GM12872 (cell line): ENCODE results near the gene MLH1.

ENCODE experiments used
- CTCF ChIP-seq: IDR thresholded peaks from 3 replicates; pipeline ENCODE4 v1.5.1; 2011; ENCODE audit warnings: low read depth, mild to moderate bottlenecking, low read length, moderate library complexity; ENCODE audit not compliant: insufficient read depth

The MLH1 gene

GRCh38 chr3:36993326-36994283 is at the start of gene MLH1:
MLH1 (plus strand) TSS chr3:36993518; CDS start chr3:36993548, 30 bp downstream.
- TF ChIP-seq CTCF, result no peak

DNA sequence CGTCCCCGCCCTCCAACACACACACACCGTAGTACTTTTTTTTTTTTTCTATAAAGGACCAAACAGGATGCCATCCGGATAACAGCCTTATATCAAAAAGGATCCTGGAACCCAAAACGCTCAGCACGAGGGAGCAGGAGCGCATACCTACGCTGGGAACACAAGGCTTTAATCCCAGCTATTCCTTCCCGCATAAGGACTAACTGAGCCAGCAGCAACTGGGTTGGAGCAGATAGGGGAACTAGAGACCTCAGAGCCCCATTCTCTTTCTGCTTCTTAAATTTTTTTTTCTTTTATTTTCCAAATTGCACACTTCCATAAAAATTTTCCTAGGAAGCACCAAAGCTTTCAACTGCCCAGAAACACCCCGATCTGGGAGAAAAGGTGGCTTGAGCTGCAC is 49.7 kb upstream of the MLH1 start:
- no peak for TF ChIP-seq CTCF

DNA sequence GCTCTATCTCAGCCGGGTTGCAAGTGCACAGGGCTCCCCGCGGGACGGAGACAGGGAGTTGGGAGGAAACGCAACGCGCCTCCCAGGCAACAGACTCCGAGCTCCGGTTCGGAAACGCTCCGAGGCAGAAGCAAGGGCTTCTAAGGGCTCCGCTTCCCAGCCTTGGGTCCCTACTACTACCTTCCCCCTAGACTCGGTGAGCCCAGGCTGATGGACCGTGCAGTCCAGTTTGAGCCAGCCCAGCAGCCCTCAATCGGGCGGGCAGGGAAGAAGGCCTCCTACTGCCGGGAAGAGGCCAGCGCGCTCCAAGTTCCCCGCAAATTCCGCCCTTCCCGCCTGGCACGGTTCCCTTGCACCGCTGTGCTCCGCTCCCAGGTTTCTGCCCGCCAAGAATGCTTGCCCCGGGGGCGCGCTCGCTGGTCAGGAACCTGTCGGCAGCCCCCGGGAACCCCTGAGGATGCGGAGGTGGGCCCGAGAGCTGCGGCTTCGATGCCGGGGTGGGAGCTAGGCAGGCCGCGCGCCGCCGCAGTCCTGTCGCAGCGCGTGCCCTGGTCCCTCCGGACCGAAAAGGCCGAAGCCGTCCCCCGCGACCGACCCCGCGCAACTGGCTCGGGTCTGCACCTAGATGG is 49.2 kb upstream of the MLH1 start:
- TF ChIP-seq CTCF, result no peak

DNA sequence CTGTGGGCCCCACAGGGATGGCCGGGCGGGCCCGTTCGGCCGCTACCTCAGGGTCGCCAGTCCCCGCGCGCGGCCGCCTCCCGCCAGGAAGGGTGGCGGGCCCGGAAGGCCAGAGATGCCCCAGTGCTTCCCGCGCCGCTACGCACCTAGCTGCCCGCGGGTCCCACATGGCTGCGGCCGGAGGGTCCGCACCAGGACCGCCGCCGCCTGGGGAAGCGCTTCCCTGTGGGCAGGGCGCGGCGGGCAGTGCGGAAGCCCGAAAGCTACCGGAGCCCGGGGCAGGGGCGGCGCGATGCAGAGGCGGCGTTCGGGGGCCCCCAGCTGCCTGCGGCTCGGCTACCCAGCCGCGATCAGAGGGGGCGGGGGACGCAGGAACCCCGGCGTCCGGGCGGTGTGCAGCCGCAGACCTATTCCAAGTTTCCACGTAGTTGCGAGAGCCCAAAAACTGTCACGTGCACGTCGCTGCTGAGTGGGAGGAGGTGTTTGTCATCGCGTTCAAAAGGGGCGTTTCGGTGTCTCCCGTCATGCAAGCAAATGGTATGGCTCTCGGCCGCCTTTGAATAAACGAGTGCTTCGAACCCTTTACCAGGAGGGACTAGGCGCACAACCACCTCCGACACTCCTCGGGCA is 48.6 kb upstream of the MLH1 start, which contains the start of gene TRANK1:
Gene TRANK1, minus strand, starts transcription at position 414 of the 630 bp plus-strand sequence. Its CDS starts 245 bp downstream, at position 169.
- TF ChIP-seq CTCF, result no peak

DNA sequence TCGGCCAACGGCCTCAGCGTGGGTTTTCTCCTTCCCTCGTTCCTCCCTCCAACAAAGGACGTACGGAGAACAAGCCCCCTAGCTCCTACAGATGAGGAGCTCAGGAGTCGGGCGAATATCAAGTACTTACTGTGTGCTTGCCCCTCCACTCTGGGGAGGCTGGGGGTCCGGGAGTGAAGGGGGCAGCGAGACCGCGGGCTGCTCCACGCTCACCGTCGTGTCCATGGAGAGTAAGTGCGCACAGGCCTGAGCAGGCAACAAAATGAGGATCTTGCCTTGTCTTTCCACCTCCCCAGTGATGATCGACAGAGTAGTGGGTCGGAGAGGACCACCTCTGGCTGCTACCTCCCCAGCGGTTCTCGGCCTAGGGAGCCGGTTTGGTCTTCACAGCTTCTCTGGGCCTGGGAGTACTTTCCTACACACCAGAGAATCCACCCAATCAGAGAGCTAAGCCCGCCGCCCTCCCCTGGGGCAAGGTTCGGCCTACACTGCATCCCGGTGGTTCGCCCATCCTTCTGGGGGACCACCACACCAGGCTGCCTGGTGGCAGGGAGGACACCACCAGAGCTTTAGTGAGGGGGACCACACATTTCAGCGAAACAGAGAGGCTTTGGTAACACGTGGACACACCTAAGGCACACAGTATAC is 47.9 kb upstream of the MLH1 start:
- TF ChIP-seq CTCF, result no peak

GRCh38 chr3:36954452-36955134 is 38.7 kb upstream of the MLH1 start:
- TF ChIP-seq CTCF, result no peak
